ENCODE data around the gene CLASP1.

CLASP1 gene

GRCh38 chr2:121360566-121361300 lies 288.5 kb downstream of the CLASP1 start:
- no peak overlapping the region for H3K27ac ChIP-seq (replicated peaks)
- DNase-seq (ENCODE audit: low read depth in 1 of 2, low spot score in 1 of 2), result no peak
- no peaks in the 10 kb centered on the region for H3K27me3 ChIP-seq (ENCODE audit: insufficient read depth, poor library complexity, severe bottlenecking)
- no peak overlapping the region for H3K4me3 ChIP-seq (replicated peaks; ENCODE audit: insufficient read depth, low read length)
- TF ChIP-seq GABPA (IDR thresholded peaks at IDR 0.05; ENCODE audit: low read depth), result no peak
- no peak for TF ChIP-seq CTCF (IDR thresholded peaks at IDR 0.05; ENCODE audit: insufficient read depth, low read length)
- TF ChIP-seq SPI1 (IDR thresholded peaks at IDR 0.05; ENCODE audit: borderline replicate concordance, low read depth), result no peak
- no peak for TF ChIP-seq POLR2AphosphoS5 (IDR thresholded peaks at IDR 0.05; ENCODE audit: low read depth)
- no peak for TF ChIP-seq REST (IDR thresholded peaks at IDR 0.05; ENCODE audit: insufficient replicate concordance, low read depth)

- H3K27ac ChIP-seq (replicated peaks), result no peak overlapping the region
- TF ChIP-seq POLR2AphosphoS5 (IDR thresholded peaks at IDR 0.05; ENCODE audit: low read depth) (no peak), REST (IDR thresholded peaks at IDR 0.05; ENCODE audit: insufficient replicate concordance, low read depth) (no peak), GABPA (IDR thresholded peaks at IDR 0.05; ENCODE audit: low read depth) (no peak), CTCF (IDR thresholded peaks at IDR 0.05; ENCODE audit: insufficient read depth, low read length) (no peak), SPI1 (IDR thresholded peaks at IDR 0.05; ENCODE audit: borderline replicate concordance, low read depth) (no peak)
These were observed 289.3 kb downstream of the CLASP1 start for GRCh38 chr2:121359716-121360565.

GRCh38 chr2:121359170-121359569 lies 290.1 kb downstream of the CLASP1 start:
- no peak for DNase-seq (ENCODE audit: low read depth in 1 of 2, low spot score in 1 of 2)
- TF ChIP-seq REST (IDR thresholded peaks at IDR 0.05; ENCODE audit: insufficient replicate concordance, low read depth) (no peak), CTCF (IDR thresholded peaks at IDR 0.05; ENCODE audit: insufficient read depth, low read length) (no peak), GABPA (IDR thresholded peaks at IDR 0.05; ENCODE audit: low read depth) (no peak)
- Histone ChIP-seq H3K27me3 (ENCODE audit: insufficient read depth, poor library complexity, severe bottlenecking) (no peaks in the 10 kb centered on the region), H3K4me3 (replicated peaks; ENCODE audit: insufficient read depth, low read length) (no peak overlapping the region), H3K27ac (replicated peaks) (no peak overlapping the region)

More at GRCh38 chr2:121359716-121360565, 289.3 kb downstream of the CLASP1 start:
- no peak for DNase-seq (ENCODE audit: low read depth in 1 of 2, low spot score in 1 of 2)
- Histone ChIP-seq H3K4me3 (replicated peaks; ENCODE audit: insufficient read depth, low read length) (no peak overlapping the region), H3K27me3 (ENCODE audit: insufficient read depth, poor library complexity, severe bottlenecking) (no peaks in the 10 kb centered on the region)

Data from HL-60 (cell line).